DOHH2 (cell line): Measurements from ENCODE around the gene PRKAG3.

Experiments used
- H3F3A ChIP-seq: fragments of 200-600 bp; sonication (generic), shearing (Covaris generic); 2 replicates; pipeline ENCODE4 v1.6.0; 2016; ENCODE audit warnings: antibody characterized with exemption, mild to moderate bottlenecking; ENCODE audit not compliant: control insufficient read depth, insufficient read depth
- H3K27ac ChIP-seq: fragments of 200-600 bp; sonication (generic); 2 replicates; pipeline ENCODE4 v1.5.1; 2014; ENCODE audit warnings: low read depth, mild to moderate bottlenecking, low read length, moderate library complexity
- H3K27me3 ChIP-seq: fragments of 200-600 bp; sonication (generic); 2 replicates; pipeline ENCODE4 v1.6.1; 2014; ENCODE audit warnings: mild to moderate bottlenecking, low read length, mixed read lengths; ENCODE audit not compliant: control insufficient read depth
- H3K36me3 ChIP-seq: fragments of 200-600 bp; sonication (generic); 2 replicates; pipeline ENCODE4 v1.6.1; 2014; ENCODE audit warnings: mild to moderate bottlenecking, low read length, moderate library complexity, mixed read lengths; ENCODE audit not compliant: control insufficient read depth
- H3K4me1 ChIP-seq: fragments of 200-600 bp; sonication (generic); 2 replicates; pipeline ENCODE4 v1.6.1; 2014; ENCODE audit warnings: mild to moderate bottlenecking, low read length, mixed read lengths; ENCODE audit not compliant: control insufficient read depth
- H3K4me2 ChIP-seq: fragments of 200-600 bp; sonication (generic); 2 replicates; pipeline ENCODE4 v1.6.0; 2014; ENCODE audit warnings: mild to moderate bottlenecking, low read length, moderate library complexity
- H3K4me3 ChIP-seq: fragments of 200-600 bp; sonication (generic); 2 replicates; pipeline ENCODE4 v1.5.1; 2014; ENCODE audit warnings: mild to moderate bottlenecking, low read length, mixed read lengths
- H3K79me2 ChIP-seq: fragments of 200-600 bp; sonication (generic); 2 replicates; pipeline ENCODE4 v1.6.1; 2014; ENCODE audit warnings: mild to moderate bottlenecking, low read length, mixed read lengths; ENCODE audit not compliant: control insufficient read depth
- H3K9me2 ChIP-seq: fragments of 200-600 bp; sonication (generic); replicated peaks from 2 replicates; pipeline ENCODE4 v1.6.1; 2014; ENCODE audit warnings: mild to moderate bottlenecking, low read length, mixed read lengths; ENCODE audit not compliant: control insufficient read depth
- H3K9me3 ChIP-seq: fragments of 200-600 bp; sonication (generic); 2 replicates; pipeline ENCODE4 v1.6.1; 2014; ENCODE audit warnings: antibody characterized with exemption, low read length, mixed read lengths; ENCODE audit not compliant: control insufficient read depth, insufficient read depth
- H4K20me1 ChIP-seq: fragments of 200-600 bp; sonication (generic); 2 replicates; pipeline ENCODE4 v1.6.0; 2014; ENCODE audit warnings: low read depth, mild to moderate bottlenecking, antibody characterized with exemption, low read length, moderate library complexity; ENCODE audit not compliant: control insufficient read depth, insufficient read depth
- CTCF ChIP-seq: fragments of 200-600 bp; sonication (generic); IDR thresholded peaks from one replicate; pipeline ENCODE4 v1.5.1; 2014; ENCODE audit warnings: antibody characterized with exemption, mild to moderate bottlenecking, low read depth, low read length; ENCODE audit not compliant: poor library complexity, severe bottlenecking
- EZH2phosphoT487 ChIP-seq: fragments of 200-600 bp; sonication (generic); IDR thresholded peaks from 2 replicates; pipeline ENCODE4 v1.6.1; 2017; ENCODE audit warnings: borderline replicate concordance, mild to moderate bottlenecking, antibody characterized with exemption, low read length, moderate library complexity, mixed read lengths

Gene PRKAG3

GRCh38 chr2:218839888-218840287, 8.3 kb upstream of the PRKAG3 start:
- H3K4me3 ChIP-seq = no peak overlapping the region
- H3K9me2 ChIP-seq = no peaks in the 10 kb centered on the region
- no peaks in the 10 kb centered on the region for H3K9me3 ChIP-seq
- H3K36me3 ChIP-seq = no peaks in the 10 kb centered on the region
- H4K20me1 ChIP-seq = no peaks in the 10 kb centered on the region
- TF ChIP-seq EZH2phosphoT487 = no peak
- no peak for TF ChIP-seq CTCF
- no peaks in the 10 kb centered on the region for H3K79me2 ChIP-seq
- no peak overlapping the region for H3K4me2 ChIP-seq
- no peaks in the 10 kb centered on the region for H3F3A ChIP-seq
- no peaks in the 10 kb centered on the region for H3K4me1 ChIP-seq
- peaks cover 30% of the 10 kb centered on the region for H3K27me3 ChIP-seq
- H3K27ac ChIP-seq = no peak overlapping the region

- Histone ChIP-seq H3K27me3 (peaks cover 34% of the 10 kb centered on the region), H3K79me2 (no peaks in the 10 kb centered on the region), H3K36me3 (no peaks in the 10 kb centered on the region), H3K9me2 (no peaks in the 10 kb centered on the region), H3K27ac (no peak overlapping the region), H3K9me3 (no peaks in the 10 kb centered on the region), H3F3A (no peaks in the 10 kb centered on the region), H3K4me1 (no peaks in the 10 kb centered on the region), H4K20me1 (no peaks in the 10 kb centered on the region), H3K4me3 (no peak overlapping the region), H3K4me2 (no peak overlapping the region)
- TF ChIP-seq EZH2phosphoT487 (no peak), CTCF (no peak)
Observed at GRCh38 chr2:218839430-218839829, 7.8 kb upstream of the PRKAG3 start.

- TF ChIP-seq EZH2phosphoT487 = no peak
- no peak for TF ChIP-seq CTCF
- Histone ChIP-seq H3K36me3 (no peaks in the 10 kb centered on the region), H3K9me2 (no peaks in the 10 kb centered on the region), H3K27ac (no peak overlapping the region), H3F3A (no peaks in the 10 kb centered on the region), H3K4me2 (no peak overlapping the region), H3K9me3 (no peaks in the 10 kb centered on the region), H3K79me2 (no peaks in the 10 kb centered on the region), H4K20me1 (no peaks in the 10 kb centered on the region), H3K27me3 (peaks cover 48% of the 10 kb centered on the region), H3K4me1 (no peaks in the 10 kb centered on the region), H3K4me3 (no peak overlapping the region)
Observed at GRCh38 chr2:218837495-218837894, 5.9 kb upstream of the PRKAG3 start.

GRCh38 chr2:218834685-218835084, 3.1 kb upstream of the PRKAG3 start:
- H3K4me2 ChIP-seq = no peak overlapping the region
- H3K9me3 ChIP-seq = no peaks in the 10 kb centered on the region
- H3K4me3 ChIP-seq = no peak overlapping the region
- H3K9me2 ChIP-seq = no peaks in the 10 kb centered on the region
- peaks cover 51% of the 10 kb centered on the region for H3K27me3 ChIP-seq
- no peaks in the 10 kb centered on the region for H3K79me2 ChIP-seq
- H3K27ac ChIP-seq = no peak overlapping the region
- TF ChIP-seq CTCF (no peak), EZH2phosphoT487 (no peak)
- H3K4me1 ChIP-seq = peaks cover 3% of the 10 kb centered on the region; the same call in 1 of the 2 replicates
- no peaks in the 10 kb centered on the region for H3F3A ChIP-seq
- no peaks in the 10 kb centered on the region for H4K20me1 ChIP-seq
- H3K36me3 ChIP-seq = no peaks in the 10 kb centered on the region
